Naive thymus-derived CD4-positive, alpha-beta T cell (primary cell): Measurements from ENCODE around the gene FILIP1. TPM values are rescaled to one million over a fixed set of nuclear protein-coding genes. Genes with fewer than 3 reads are reported as not detected.
A peak's percentile ranks its signal among the peaks of the same experiment; 100 is the strongest.

ENCODE experiments used
- ATAC-seq: fragments of 150-1000 bp; cut with Tn5 transposase; 2 replicates; pipeline ENCODE4 v1.10.0; 2021; ENCODE audit warnings: mild to moderate bottlenecking, moderate library complexity
- CTCF ChIA-PET: fragments of 350-600 bp; sonication (Branson Sonifier 250); formaldehyde crosslinking; loops from one replicate; lab custom pipeline; 2021; ENCODE audit warnings: antibody characterized with exemption; lab: Charles Lee
- POLR2A ChIA-PET: fragments of 350-600 bp; sonication (Branson Sonifier 250); formaldehyde crosslinking; loops from one replicate; lab custom pipeline; 2021; ENCODE audit warnings: antibody characterized with exemption, inconsistent platforms; lab: Charles Lee
- DNase-seq, 9 donors: peaks; one replicate each; pipeline versions ENCODE4 v3.0.0 to v3.0.0-alpha.2; 2020 to 2022; ENCODE audit warnings: mixed read lengths in 1 of 9
- H3K27ac ChIP-seq: one replicate; pipeline ENCODE4 v1.7.0; 2013; ENCODE audit warnings: mild to moderate bottlenecking, low read depth, low read length, moderate library complexity
- H3K27me3 ChIP-seq, 2 donors: one replicate each; pipeline ENCODE4 v1.7.0; 2013; ENCODE audit warnings: low read length in 2 of 2, mild to moderate bottlenecking in 2 of 2, moderate library complexity in 2 of 2; ENCODE audit not compliant: control insufficient read depth in 2 of 2, insufficient read depth in 2 of 2
- H3K36me3 ChIP-seq, 3 experiments: 1 replicate in 2 of 3; 2 replicates in 1 of 3; pipeline ENCODE4 v1.7.0; 2013; ENCODE audit warnings: low read length in 3 of 3, mild to moderate bottlenecking in 3 of 3, moderate library complexity in 1 of 3; ENCODE audit not compliant: insufficient read depth in 3 of 3, control insufficient read depth in 2 of 3
- H3K4me1 ChIP-seq, 2 donors: one replicate each; pipeline ENCODE4 v1.7.0; 2013; ENCODE audit warnings: low read length in 2 of 2, mild to moderate bottlenecking in 2 of 2, moderate library complexity in 1 of 2; ENCODE audit not compliant: control insufficient read depth in 2 of 2, insufficient read depth in 2 of 2
- H3K4me3 ChIP-seq: 2 replicates; pipeline ENCODE4 v1.7.0; 2013; ENCODE audit warnings: mild to moderate bottlenecking, low read length
- H3K9me3 ChIP-seq, 3 experiments: 1 replicate in 2 of 3; 2 replicates in 1 of 3; pipeline ENCODE4 v1.7.0; 2013; ENCODE audit warnings: low read length in 3 of 3; ENCODE audit not compliant: control insufficient read depth in 2 of 3
- H3K27ac Mint-ChIP-seq, 9 donors: one replicate each; pipeline ENCODE4 v1.8.0; 2020 to 2022; ENCODE audit warnings: mixed read lengths in 9 of 9, mild to moderate bottlenecking in 8 of 9, moderate library complexity in 5 of 9, inconsistent platforms in 2 of 9
- H3K27me3 Mint-ChIP-seq, 5 donors: one replicate each; pipeline ENCODE4 v1.8.0; 2021 to 2022; ENCODE audit warnings: mixed read lengths in 5 of 5, mild to moderate bottlenecking in 1 of 5
- H3K36me3 Mint-ChIP-seq, 5 donors: one replicate each; pipeline ENCODE4 v1.8.0; 2020 to 2022; ENCODE audit warnings: mixed read lengths in 5 of 5, mild to moderate bottlenecking in 3 of 5, inconsistent platforms in 1 of 5
- H3K4me1 Mint-ChIP-seq, 7 donors: one replicate each; pipeline ENCODE4 v1.8.0; 2020 to 2022; ENCODE audit warnings: mixed read lengths in 7 of 7, mild to moderate bottlenecking in 3 of 7, inconsistent platforms in 1 of 7
- H3K4me3 Mint-ChIP-seq, 10 donors: one replicate each; pipeline ENCODE4 v1.8.0; 2020 to 2022; ENCODE audit warnings: mild to moderate bottlenecking in 10 of 10, mixed read lengths in 10 of 10, moderate library complexity in 6 of 10, inconsistent platforms in 2 of 10
- H3K9me3 Mint-ChIP-seq, 11 donors: one replicate each; pipeline ENCODE4 v1.8.0; 2020 to 2022; ENCODE audit warnings: mixed read lengths in 11 of 11, mild to moderate bottlenecking in 4 of 11, inconsistent platforms in 1 of 11, moderate library complexity in 1 of 11
- intact Hi-C, 2 donors: fragments of 100-400 bp; cut with micrococcal nuclease; formaldehyde crosslinking; loops; one replicate each; pipeline ENCODE4 v1.15.1; 2023
- polyA plus RNA-seq, 2 donors: library from polyadenylated mRNA; unstranded; fragments of 300-500 nt; fragmentation: Illumina TruSeq; gene quantifications; one replicate each; pipeline ENCODE4 v1.2.3, GENCODE V29; 2021
- total RNA-seq, 6 experiments: library from RNA in 5 of 6; stranded (reverse) in 5 of 6; gene quantifications; 1 replicate in 5 of 6; 2 replicates in 1 of 6; pipeline ENCODE4 v1.2.3 and lab custom pipeline; 2021 to 2026

FILIP1 gene
- total and polyA plus RNA-seq, 7 experiments from 2014 or later: 0.08 to 0.15 (median 0.12) TPM; not detected in 4

- Histone ChIP-seq H3K9me3 (no peaks in the 10 kb centered on the region), H3K4me3 (no peak overlapping the region), H3K27ac (no peak overlapping the region), H3K27me3 (no peaks in the 10 kb centered on the region), H3K36me3 (no peaks in the 10 kb centered on the region), H3K4me1 (no peaks in the 10 kb centered on the region)
- intact Hi-C loops: no loop called here
- no peaks in the 10 kb centered on the region for H3K36me3 Mint-ChIP-seq
- H3K27me3 Mint-ChIP-seq: peaks cover 0 to 10% (median 0%) of the 10 kb centered on the region in 5 donors
- DNase-seq: no peak
- ChIA-PET POLR2A (no interaction called here), CTCF (no interaction called here)
- peaks cover 0 to 3% (median 0%) of the 10 kb centered on the region in 11 donors for H3K9me3 Mint-ChIP-seq
- no peak overlapping the region for H3K4me3 Mint-ChIP-seq
- no peak overlapping the region for H3K27ac Mint-ChIP-seq
- H3K4me1 Mint-ChIP-seq: no peaks in the 10 kb centered on the region
- no peak for ATAC-seq
These were observed 130.3 kb downstream of the FILIP1 start for GRCh38 chr6:75363304-75363703.

GRCh38 chr6:75353644-75354043, 140.0 kb downstream of the FILIP1 start:
- ChIA-PET CTCF (no interaction called here), POLR2A (no interaction called here)
- H3K4me1 Mint-ChIP-seq: peaks cover 0 to 3% (median 0%) of the 10 kb centered on the region in 7 donors

GRCh38 chr6:75351570-75351969, 142.0 kb downstream of the FILIP1 start:
- Mint-ChIP-seq H3K4me3 (no peak overlapping the region), H3K27ac (no peak overlapping the region), H3K4me1 (peaks cover 0 to 3% (median 0%) of the 10 kb centered on the region in 7 donors), H3K36me3 (no peaks in the 10 kb centered on the region), H3K27me3 (peaks cover 34 to 52% (median 42%) of the 10 kb centered on the region in 5 donors), H3K9me3 (peaks cover 0 to 2% (median 0%) of the 10 kb centered on the region in 11 donors)
- ChIA-PET CTCF (no interaction called here), POLR2A (no interaction called here)
- Histone ChIP-seq H3K27ac (no peak overlapping the region), H3K27me3 (no peaks in the 10 kb centered on the region), H3K4me1 (no peaks in the 10 kb centered on the region), H3K4me3 (no peak overlapping the region), H3K36me3 (no peaks in the 10 kb centered on the region), H3K9me3 (no peaks in the 10 kb centered on the region)
- DNase-seq (no peak), ATAC-seq (no peak)
- intact Hi-C loops: no loop called here

More at GRCh38 chr6:75353644-75354043, 140.0 kb downstream of the FILIP1 start:
- no peak overlapping the region for H3K27ac ChIP-seq
- DNase-seq (no peak), ATAC-seq (no peak)
- no peaks in the 10 kb centered on the region for H3K36me3 ChIP-seq
- H3K4me3 ChIP-seq: no peak overlapping the region
- no peaks in the 10 kb centered on the region for H3K27me3 ChIP-seq
- H3K9me3 ChIP-seq: no peaks in the 10 kb centered on the region
- Mint-ChIP-seq H3K27ac (no peak overlapping the region), H3K36me3 (peaks cover 0 to 5% (median 0%) of the 10 kb centered on the region in 5 donors), H3K4me3 (no peak overlapping the region), H3K27me3 (peaks cover 28 to 36% (median 29%) of the 10 kb centered on the region in 5 donors), H3K9me3 (no peaks in the 10 kb centered on the region)
- intact Hi-C loops: no loop called here
- H3K4me1 ChIP-seq: no peaks in the 10 kb centered on the region

GRCh38 chr6:75350808-75351207, 142.8 kb downstream of the FILIP1 start:
- ATAC-seq: no peak
- Mint-ChIP-seq H3K9me3 (peaks cover 0 to 2% (median 0%) of the 10 kb centered on the region in 11 donors), H3K4me3 (no peak overlapping the region), H3K27ac (no peak overlapping the region), H3K36me3 (no peaks in the 10 kb centered on the region), H3K27me3 (peaks cover 32 to 51% (median 40%) of the 10 kb centered on the region in 5 donors), H3K4me1 (peaks cover 0 to 3% (median 0%) of the 10 kb centered on the region in 7 donors)
- H3K9me3 ChIP-seq: no peaks in the 10 kb centered on the region
- H3K27me3 ChIP-seq: no peaks in the 10 kb centered on the region
- intact Hi-C loops: no loop called here
- H3K27ac ChIP-seq: no peak overlapping the region
- no peaks in the 10 kb centered on the region for H3K4me1 ChIP-seq
- no peaks in the 10 kb centered on the region for H3K36me3 ChIP-seq
- POLR2A ChIA-PET: no interaction called here
- DNase-seq: no peak
- CTCF ChIA-PET: no interaction called here
- no peak overlapping the region for H3K4me3 ChIP-seq

- Histone ChIP-seq H3K36me3 (no peaks in the 10 kb centered on the region), H3K27ac (no peak overlapping the region), H3K9me3 (no peaks in the 10 kb centered on the region), H3K4me1 (no peaks in the 10 kb centered on the region), H3K4me3 (no peak overlapping the region), H3K27me3 (no peaks in the 10 kb centered on the region)
- peaks cover 0 to 2% (median 0%) of the 10 kb centered on the region in 11 donors for H3K9me3 Mint-ChIP-seq
- intact Hi-C loops: no loop called here
- no peak overlapping the region for H3K27ac Mint-ChIP-seq
- no peak for DNase-seq
- H3K4me1 Mint-ChIP-seq: peaks cover 0 to 3% (median 0%) of the 10 kb centered on the region in 7 donors
- no peak overlapping the region for H3K4me3 Mint-ChIP-seq
- ATAC-seq: no peak
- ChIA-PET POLR2A (no interaction called here), CTCF (no interaction called here)
- H3K27me3 Mint-ChIP-seq: peaks cover 30 to 49% (median 39%) of the 10 kb centered on the region in 5 donors
- no peaks in the 10 kb centered on the region for H3K36me3 Mint-ChIP-seq
These were observed 143.4 kb downstream of the FILIP1 start for GRCh38 chr6:75350156-75350555.

- intact Hi-C loops: no loop called here
- ChIA-PET POLR2A (no interaction called here), CTCF (no interaction called here)
- no peak overlapping the region for H3K27ac ChIP-seq
- ATAC-seq (no peak), DNase-seq (no peak)
- H3K27me3 ChIP-seq: no peaks in the 10 kb centered on the region
- H3K4me1 ChIP-seq: no peaks in the 10 kb centered on the region
- H3K27ac Mint-ChIP-seq: no peak overlapping the region
- H3K4me1 Mint-ChIP-seq: peaks cover 0 to 3% (median 0%) of the 10 kb centered on the region in 7 donors
- no peaks in the 10 kb centered on the region for H3K36me3 Mint-ChIP-seq
- peak overlapping the region in 1 of 10 donors; percentile 37 for H3K4me3 Mint-ChIP-seq
- no peak overlapping the region for H3K4me3 ChIP-seq
- peaks cover 0 to 2% (median 0%) of the 10 kb centered on the region in 11 donors for H3K9me3 Mint-ChIP-seq
- H3K9me3 ChIP-seq: no peaks in the 10 kb centered on the region
- no peaks in the 10 kb centered on the region for H3K36me3 ChIP-seq
- H3K27me3 Mint-ChIP-seq: peaks cover 25 to 49% (median 34%) of the 10 kb centered on the region in 5 donors
These were observed 144.2 kb downstream of the FILIP1 start for GRCh38 chr6:75349262-75349984.

- Mint-ChIP-seq H3K9me3 (peaks cover 0 to 2% (median 0%) of the 10 kb centered on the region in 11 donors), H3K4me1 (peaks cover 0 to 3% (median 0%) of the 10 kb centered on the region in 7 donors), H3K4me3 (no peak overlapping the region), H3K27ac (no peak overlapping the region), H3K27me3 (peaks cover 25 to 49% (median 34%) of the 10 kb centered on the region in 5 donors), H3K36me3 (no peaks in the 10 kb centered on the region)
- no peak overlapping the region for H3K27ac ChIP-seq
- no peak for ATAC-seq
- DNase-seq: no peak
- no peaks in the 10 kb centered on the region for H3K36me3 ChIP-seq
- CTCF ChIA-PET: no interaction called here
- H3K4me3 ChIP-seq: no peak overlapping the region
- no peaks in the 10 kb centered on the region for H3K4me1 ChIP-seq
- intact Hi-C loops: no loop called here
- H3K9me3 ChIP-seq: no peaks in the 10 kb centered on the region
- POLR2A ChIA-PET: no interaction called here
- H3K27me3 ChIP-seq: no peaks in the 10 kb centered on the region
These were observed 144.7 kb downstream of the FILIP1 start for GRCh38 chr6:75348882-75349261.
